Liver (tissue), 9 donors: Measurements from ENCODE around the gene NOS1AP. TPM values are rescaled to one million over a fixed set of nuclear protein-coding genes. Genes with fewer than 3 reads are reported as not detected.

Experiments
- DNase-seq: peaks from one replicate; pipeline ENCODE4 v3.0.0-alpha.2; 2017; ENCODE audit warnings: low spot score
- H3K27ac ChIP-seq, 2 donors: one replicate each; pipeline ENCODE4 v1.7.0; 2013; ENCODE audit warnings: inconsistent platforms in 2 of 2, low read length in 2 of 2, control low read depth in 1 of 2, low read depth in 1 of 2, mild to moderate bottlenecking in 1 of 2
- H3K27me3 ChIP-seq, 4 donors: one replicate each; pipeline versions ENCODE4 v1.6.1 to v1.7.0; 2013; ENCODE audit warnings: low read length in 3 of 4, inconsistent platforms in 1 of 4, mild to moderate bottlenecking in 1 of 4, moderate library complexity in 1 of 4; ENCODE audit not compliant: control insufficient read depth in 4 of 4, insufficient read depth in 4 of 4
- H3K36me3 ChIP-seq, 4 donors: one replicate each; pipeline versions ENCODE4 v1.6.1 to v1.7.0; 2013; ENCODE audit warnings: low read length in 3 of 4, mild to moderate bottlenecking in 3 of 4, low read depth in 1 of 4, moderate library complexity in 1 of 4; ENCODE audit not compliant: control insufficient read depth in 4 of 4, insufficient read depth in 3 of 4
- H3K4me1 ChIP-seq, 4 donors: one replicate each; pipeline versions ENCODE4 v1.6.1 to v1.7.0; 2013; ENCODE audit warnings: low read length in 3 of 4, mild to moderate bottlenecking in 3 of 4, moderate library complexity in 1 of 4; ENCODE audit not compliant: control insufficient read depth in 4 of 4, insufficient read depth in 4 of 4
- H3K4me3 ChIP-seq, 3 donors: one replicate each; pipeline versions ENCODE4 v1.6.1 to v1.7.0; 2013; ENCODE audit warnings: low read length in 3 of 3, control low read depth in 1 of 3, low read depth in 1 of 3, mild to moderate bottlenecking in 1 of 3
- H3K9ac ChIP-seq, 2 donors: one replicate each; pipeline ENCODE4 v1.7.0; 2013; ENCODE audit warnings: low read length in 2 of 2, mild to moderate bottlenecking in 2 of 2, moderate library complexity in 2 of 2, control low read depth in 1 of 2, low read depth in 1 of 2
- H3K9me3 ChIP-seq, 4 donors: one replicate each; pipeline versions ENCODE4 v1.6.1 to v1.7.0; 2013; ENCODE audit warnings: low read length in 3 of 4; ENCODE audit not compliant: control insufficient read depth in 4 of 4
- ATF3 ChIP-seq: IDR thresholded peaks from 2 replicates; pipeline ENCODE4 v1.6.1; 2016; ENCODE audit warnings: antibody characterized with exemption
- EGR1 ChIP-seq, 2 donors: IDR thresholded peaks; 2 replicates each; pipeline ENCODE4 v1.6.1; 2016 to 2018; ENCODE audit warnings: antibody characterized with exemption in 2 of 2, low read depth in 2 of 2
- FOXA1 ChIP-seq: IDR thresholded peaks from 2 replicates; pipeline ENCODE4 v1.6.1; 2016; ENCODE audit warnings: antibody characterized with exemption
- FOXA2 ChIP-seq: IDR thresholded peaks from 2 replicates; pipeline ENCODE4 v1.6.1; 2016; ENCODE audit warnings: antibody characterized with exemption
- GABPA ChIP-seq, 2 donors: IDR thresholded peaks in 1 of 2; conservative IDR thresholded peaks in 1 of 2; 2 replicates each; pipeline ENCODE4 v1.6.1; 2016; ENCODE audit warnings: antibody characterized with exemption in 2 of 2, mild to moderate bottlenecking in 1 of 2, moderate library complexity in 1 of 2
- HNF4A ChIP-seq, 2 donors: conservative IDR thresholded peaks; 2 replicates each; pipeline ENCODE4 v1.6.1; 2016; ENCODE audit warnings: antibody characterized with exemption in 2 of 2, mild to moderate bottlenecking in 2 of 2
- HNF4G ChIP-seq: IDR thresholded peaks from 2 replicates; pipeline ENCODE4 v1.6.1; 2016; ENCODE audit warnings: antibody characterized with exemption
- NR2F2 ChIP-seq: IDR thresholded peaks from 2 replicates; pipeline ENCODE4 v1.6.1; 2016; ENCODE audit warnings: antibody characterized with exemption
- RAD21 ChIP-seq, 2 donors: IDR thresholded peaks; 2 replicates each; pipeline ENCODE4 v1.6.1; 2016; ENCODE audit warnings: antibody characterized with exemption in 2 of 2, mild to moderate bottlenecking in 2 of 2
- RXRA ChIP-seq, 2 donors: IDR thresholded peaks; 2 replicates each; pipeline ENCODE4 v1.6.1; 2017 to 2018; ENCODE audit warnings: antibody characterized with exemption in 2 of 2, mild to moderate bottlenecking in 1 of 2
- SP1 ChIP-seq: IDR thresholded peaks from 2 replicates; pipeline ENCODE4 v1.6.1; 2018; ENCODE audit warnings: antibody characterized with exemption, mild to moderate bottlenecking
- TAF1 ChIP-seq: conservative IDR thresholded peaks from 2 replicates; pipeline ENCODE4 v1.6.1; 2016; ENCODE audit warnings: antibody characterized with exemption, mild to moderate bottlenecking
- YY1 ChIP-seq: IDR thresholded peaks from 2 replicates; pipeline ENCODE4 v1.6.1; 2016; ENCODE audit warnings: antibody characterized with exemption, mild to moderate bottlenecking
- ZBTB33 ChIP-seq: IDR thresholded peaks from 2 replicates; pipeline ENCODE4 v1.6.1; 2016; ENCODE audit warnings: antibody characterized with exemption
- WGBS: extraction: QIAGEN DNeasy Blood & Tissue Kit; methylation state at CpG from one replicate; pipeline ENCODE4 v1.1.7; 2013; 5-methylcytosine and 5-hydroxymethylcytosine counted together
- polyA plus RNA-seq, 2 donors: library from polyadenylated mRNA; stranded (reverse) in 1 of 2; unstranded in 1 of 2; fragments of 200-250 nt in 1 of 2; fragments of >200 nt in 1 of 2; fragmentation: Nextera tagmentation in 1 of 2; extraction: Ambion mirVana in 1 of 2; gene quantifications; one replicate each; pipeline versions ENCODE4 v1.2.1 to v1.2.3, GENCODE V29; 2013 to 2015
- total RNA-seq, 2 donors: library from RNA; depleted of rRNA; stranded (reverse); fragments of >200 nt; gene quantifications; one replicate each; pipeline ENCODE4 v1.2.3, GENCODE V29; 2014
- TF ChIP-seq, protein P1 (sequence below): IDR thresholded peaks from 2 replicates; pipeline ENCODE4 v1.6.1; 2016; ENCODE audit warnings: antibody characterized with exemption
- TF ChIP-seq, protein P2 (sequence below): fragments of 150-350 bp; IDR thresholded peaks from 2 replicates; pipeline ENCODE4 v1.5.1; 2017; ENCODE audit warnings: improper control_type of control experiment, low read depth, low read length; ENCODE audit not compliant: missing input control
- TF ChIP-seq, protein P3 (sequence below): IDR thresholded peaks from 2 replicates; pipeline ENCODE4 v1.6.1; 2016; ENCODE audit warnings: antibody characterized with exemption, mild to moderate bottlenecking
- donor health status: healthy.
- donor health status: healthy.
- donor health status: healthy.
- donor health status: healthy.
- donor health status: healthy.

Gene NOS1AP
- total and polyA plus RNA-seq, 4 donors, result 1.4 to 13.0 (median 4.5) TPM

- H3K4me1 ChIP-seq, result peaks cover 0 to 1% (median 0%) of the 10 kb centered on the region in 4 donors
- H3K9me3 ChIP-seq, result no peaks in the 10 kb centered on the region
- no peak overlapping the region for H3K27ac ChIP-seq
- DNase-seq, result no peak
- H3K36me3 ChIP-seq, result no peaks in the 10 kb centered on the region
- WGBS, result 82% methylated on average over 1 of the region's 1 CpG
- H3K9ac ChIP-seq, result no peak overlapping the region
- no peak for TF ChIP-seq FOXA2
- no peak for TF ChIP-seq RXRA (IDR thresholded peaks at IDR 0.05)
- no peak for TF ChIP-seq YY1
- no peak for TF ChIP-seq GABPA (IDR thresholded peaks at IDR 0.05 in 1 of 2, conservative IDR thresholded peaks at IDR 0.05 in 1 of 2)
- no peak for TF ChIP-seq RAD21 (IDR thresholded peaks at IDR 0.05)
- H3K4me3 ChIP-seq, result no peak overlapping the region
- no peaks in the 10 kb centered on the region for H3K27me3 ChIP-seq
These were observed 190.5 kb downstream of the NOS1AP start for GRCh38 chr1:162259894-162260455.

GRCh38 chr1:162264108-162264507 is 194.6 kb downstream of the NOS1AP start:
- 85% methylated on average over 1 of the region's 1 CpG for WGBS
- H3K9ac ChIP-seq, result no peak overlapping the region

More at GRCh38 chr1:162264108-162264507, 194.6 kb downstream of the NOS1AP start:
- no peaks in the 10 kb centered on the region for H3K36me3 ChIP-seq
- H3K4me3 ChIP-seq, result no peak overlapping the region
- TF ChIP-seq, protein P1, sequence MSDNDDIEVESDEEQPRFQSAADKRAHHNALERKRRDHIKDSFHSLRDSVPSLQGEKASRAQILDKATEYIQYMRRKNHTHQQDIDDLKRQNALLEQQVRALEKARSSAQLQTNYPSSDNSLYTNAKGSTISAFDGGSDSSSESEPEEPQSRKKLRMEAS, result no peak
- TF ChIP-seq HNF4A (conservative IDR thresholded peaks at IDR 0.05) (no peak), ZBTB33 (no peak), NR2F2 (no peak), ATF3 (no peak), HNF4G (no peak), EGR1 (IDR thresholded peaks at IDR 0.05; ENCODE audit: low read depth in 2 of 2) (no peak), FOXA1 (no peak), TAF1 (no peak), SP1 (no peak), YY1 (no peak), RXRA (IDR thresholded peaks at IDR 0.05) (no peak), GABPA (IDR thresholded peaks at IDR 0.05 in 1 of 2, conservative IDR thresholded peaks at IDR 0.05 in 1 of 2) (no peak), FOXA2 (no peak)
- TF ChIP-seq, protein P2, sequence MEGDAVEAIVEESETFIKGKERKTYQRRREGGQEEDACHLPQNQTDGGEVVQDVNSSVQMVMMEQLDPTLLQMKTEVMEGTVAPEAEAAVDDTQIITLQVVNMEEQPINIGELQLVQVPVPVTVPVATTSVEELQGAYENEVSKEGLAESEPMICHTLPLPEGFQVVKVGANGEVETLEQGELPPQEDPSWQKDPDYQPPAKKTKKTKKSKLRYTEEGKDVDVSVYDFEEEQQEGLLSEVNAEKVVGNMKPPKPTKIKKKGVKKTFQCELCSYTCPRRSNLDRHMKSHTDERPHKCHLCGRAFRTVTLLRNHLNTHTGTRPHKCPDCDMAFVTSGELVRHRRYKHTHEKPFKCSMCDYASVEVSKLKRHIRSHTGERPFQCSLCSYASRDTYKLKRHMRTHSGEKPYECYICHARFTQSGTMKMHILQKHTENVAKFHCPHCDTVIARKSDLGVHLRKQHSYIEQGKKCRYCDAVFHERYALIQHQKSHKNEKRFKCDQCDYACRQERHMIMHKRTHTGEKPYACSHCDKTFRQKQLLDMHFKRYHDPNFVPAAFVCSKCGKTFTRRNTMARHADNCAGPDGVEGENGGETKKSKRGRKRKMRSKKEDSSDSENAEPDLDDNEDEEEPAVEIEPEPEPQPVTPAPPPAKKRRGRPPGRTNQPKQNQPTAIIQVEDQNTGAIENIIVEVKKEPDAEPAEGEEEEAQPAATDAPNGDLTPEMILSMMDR, result no peak
- TF ChIP-seq, protein P3, sequence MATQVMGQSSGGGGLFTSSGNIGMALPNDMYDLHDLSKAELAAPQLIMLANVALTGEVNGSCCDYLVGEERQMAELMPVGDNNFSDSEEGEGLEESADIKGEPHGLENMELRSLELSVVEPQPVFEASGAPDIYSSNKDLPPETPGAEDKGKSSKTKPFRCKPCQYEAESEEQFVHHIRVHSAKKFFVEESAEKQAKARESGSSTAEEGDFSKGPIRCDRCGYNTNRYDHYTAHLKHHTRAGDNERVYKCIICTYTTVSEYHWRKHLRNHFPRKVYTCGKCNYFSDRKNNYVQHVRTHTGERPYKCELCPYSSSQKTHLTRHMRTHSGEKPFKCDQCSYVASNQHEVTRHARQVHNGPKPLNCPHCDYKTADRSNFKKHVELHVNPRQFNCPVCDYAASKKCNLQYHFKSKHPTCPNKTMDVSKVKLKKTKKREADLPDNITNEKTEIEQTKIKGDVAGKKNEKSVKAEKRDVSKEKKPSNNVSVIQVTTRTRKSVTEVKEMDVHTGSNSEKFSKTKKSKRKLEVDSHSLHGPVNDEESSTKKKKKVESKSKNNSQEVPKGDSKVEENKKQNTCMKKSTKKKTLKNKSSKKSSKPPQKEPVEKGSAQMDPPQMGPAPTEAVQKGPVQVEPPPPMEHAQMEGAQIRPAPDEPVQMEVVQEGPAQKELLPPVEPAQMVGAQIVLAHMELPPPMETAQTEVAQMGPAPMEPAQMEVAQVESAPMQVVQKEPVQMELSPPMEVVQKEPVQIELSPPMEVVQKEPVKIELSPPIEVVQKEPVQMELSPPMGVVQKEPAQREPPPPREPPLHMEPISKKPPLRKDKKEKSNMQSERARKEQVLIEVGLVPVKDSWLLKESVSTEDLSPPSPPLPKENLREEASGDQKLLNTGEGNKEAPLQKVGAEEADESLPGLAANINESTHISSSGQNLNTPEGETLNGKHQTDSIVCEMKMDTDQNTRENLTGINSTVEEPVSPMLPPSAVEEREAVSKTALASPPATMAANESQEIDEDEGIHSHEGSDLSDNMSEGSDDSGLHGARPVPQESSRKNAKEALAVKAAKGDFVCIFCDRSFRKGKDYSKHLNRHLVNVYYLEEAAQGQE, result no peak
- H3K4me1 ChIP-seq, result peaks cover 0 to 1% (median 0%) of the 10 kb centered on the region in 4 donors
- no peak overlapping the region for H3K27ac ChIP-seq
- no peaks in the 10 kb centered on the region for H3K27me3 ChIP-seq
- no peak for DNase-seq
- H3K9me3 ChIP-seq, result no peaks in the 10 kb centered on the region
